NOMO-1 (cell line): ENCODE measurements around the gene ARHGAP23.
"Not testable (repeated sequence)": the region's sequence is repeated elsewhere in the genome, so short reads cannot be mapped to it uniquely, and the experiment has no call there.

Experiments used
- DNase-seq, 2 experiments: peaks; one replicate each; lab custom pipeline; 2025; ENCODE audit not compliant: unreplicated experiment in 2 of 2; lab: John Stamatoyannopoulos, UW

The ARHGAP23 gene

GRCh38 chr17:38420518-38420917 is 7.7 kb upstream of the ARHGAP23 start:
- DNase-seq, result no peak

GRCh38 chr17:38421171-38421841 is 7.0 kb upstream of the ARHGAP23 start:
- DNase-seq, result no peak

- no peak for DNase-seq
Measured at GRCh38 chr17:38421871-38422827, 6.1 kb upstream of the ARHGAP23 start.

GRCh38 chr17:38424297-38424972 is 3.8 kb upstream of the ARHGAP23 start:
- DNase-seq, result no peak

GRCh38 chr17:38425031-38425430 is 3.2 kb upstream of the ARHGAP23 start:
- DNase-seq, result no peak

- DNase-seq, result no peak
Measured at GRCh38 chr17:38425744-38426143, 2.5 kb upstream of the ARHGAP23 start.

GRCh38 chr17:38426441-38426840 is 1.8 kb upstream of the ARHGAP23 start:
- DNase-seq, result no peak

- DNase-seq, result no peak
Measured at GRCh38 chr17:38427160-38427949, 909 bp upstream of the ARHGAP23 start.

GRCh38 chr17:38428643-38429371 is 543 bp downstream of the ARHGAP23 start:
- DNase-seq, result peak in 1 of 2 experiments; percentile 3

GRCh38 chr17:38429476-38430100 is 1.3 kb downstream of the ARHGAP23 start:
- DNase-seq, result no peak

GRCh38 chr17:38430316-38430715 is 2.1 kb downstream of the ARHGAP23 start:
- DNase-seq, result no peak

GRCh38 chr17:38430822-38431221 is 2.6 kb downstream of the ARHGAP23 start:
- DNase-seq, result no peak

GRCh38 chr17:38431346-38432145 is 3.3 kb downstream of the ARHGAP23 start:
- DNase-seq, result no peak

- no peak for DNase-seq
Measured at GRCh38 chr17:38434178-38434665, 6.0 kb downstream of the ARHGAP23 start.

- DNase-seq, result no peak
Measured at GRCh38 chr17:38435795-38436194, 7.5 kb downstream of the ARHGAP23 start.

- DNase-seq, result no peak
Measured at GRCh38 chr17:38436386-38436785, 8.1 kb downstream of the ARHGAP23 start.

GRCh38 chr17:38437313-38437712 is 9.0 kb downstream of the ARHGAP23 start:
- not testable (repeated sequence) for DNase-seq

- no peak for DNase-seq
Measured at GRCh38 chr17:38439436-38439835, 11.2 kb downstream of the ARHGAP23 start.
